ENCODE measurements around the gene ASS1. TPM values are rescaled to one million over a fixed set of nuclear protein-coding genes. Genes with fewer than 3 reads are reported as not detected.

ASS1 gene
- total RNA-seq, 1 experiment from 2014 or later: 23.7 TPM

DNA sequence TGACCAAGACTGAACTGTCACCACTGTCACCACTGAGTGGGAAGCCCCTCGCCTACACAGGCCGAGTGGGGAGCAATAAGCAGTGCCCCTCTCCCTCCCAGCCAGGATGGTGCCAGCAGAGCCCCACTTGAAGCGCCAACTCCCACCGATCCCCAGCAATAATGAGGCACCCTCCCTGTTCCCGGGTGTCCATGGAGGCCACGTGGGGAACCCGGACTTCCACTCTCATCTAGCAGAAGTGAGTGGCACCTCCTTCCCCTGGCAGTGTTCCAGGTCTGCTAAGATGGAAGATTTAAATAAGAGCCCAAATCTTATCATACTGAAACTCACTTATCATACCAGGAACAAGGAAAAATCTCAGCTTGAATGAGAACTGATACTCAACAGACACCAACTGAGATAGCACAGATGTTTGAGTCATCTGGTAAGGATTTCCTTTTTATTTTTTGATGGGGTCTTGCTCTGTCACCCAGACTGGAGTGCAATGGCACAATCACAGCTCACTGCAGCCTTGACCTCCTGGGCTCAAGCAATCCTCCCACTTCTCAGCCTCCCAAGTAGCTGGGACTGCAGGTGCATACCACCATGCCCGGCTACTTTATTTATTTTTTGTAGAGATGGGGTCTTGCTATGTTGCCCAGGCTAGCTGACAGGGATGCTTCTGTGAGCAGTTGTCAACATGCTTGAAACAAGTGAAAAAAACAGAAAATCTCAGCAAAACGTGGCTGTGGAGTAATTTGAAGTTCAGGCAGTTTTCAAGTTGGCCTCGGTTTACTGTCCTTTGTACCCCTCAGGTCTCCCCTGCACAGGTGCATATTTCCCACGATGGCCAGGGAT is 29.6 kb upstream of the ASS1 start:
- DNase-seq (ENCODE audit: low read depth): no peak
- in situ Hi-C loops (cut with HindIII; ENCODE audit: low pct_unique_long_range_greater_than_20kb, low sequenced_read_pairs): no loop called here

GRCh38 chr9:130417602-130418001 is 27.2 kb upstream of the ASS1 start:
- no peak for DNase-seq (ENCODE audit: low read depth)
- in situ Hi-C loops (cut with HindIII; ENCODE audit: low pct_unique_long_range_greater_than_20kb, low sequenced_read_pairs): no loop called here

- in situ Hi-C loops (cut with HindIII; ENCODE audit: low pct_unique_long_range_greater_than_20kb, low sequenced_read_pairs): no loop called here
- no peak for DNase-seq (ENCODE audit: low read depth)
These were observed 26.0 kb upstream of the ASS1 start for GRCh38 chr9:130418776-130419175.

DNA sequence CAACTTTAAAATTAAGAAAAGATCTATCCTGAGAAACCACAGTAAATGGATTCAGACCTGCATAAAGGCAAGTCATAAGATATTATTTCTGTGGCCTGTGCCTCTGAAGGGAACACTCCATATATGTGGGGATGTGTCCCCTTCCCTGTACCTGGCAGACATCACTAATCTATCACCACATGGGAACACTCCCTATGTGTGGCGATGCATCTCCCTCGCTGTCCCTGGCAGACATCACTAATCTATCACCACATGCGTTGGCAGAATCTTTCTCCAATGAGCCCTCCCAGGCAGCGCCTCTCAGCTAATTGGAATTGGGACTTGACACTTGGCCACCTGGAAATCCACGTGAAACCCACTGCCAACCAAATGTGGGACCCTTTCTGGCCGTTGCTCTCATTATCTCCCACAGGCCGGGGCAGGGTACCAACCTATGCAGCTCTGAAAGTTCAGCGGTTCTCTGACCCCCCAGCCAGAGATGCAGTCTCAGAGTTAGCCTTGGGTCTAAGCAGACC is 25.2 kb upstream of the ASS1 start:
- DNase-seq (ENCODE audit: low read depth): no peak
- in situ Hi-C loops (cut with HindIII; ENCODE audit: low pct_unique_long_range_greater_than_20kb, low sequenced_read_pairs): no loop called here

GRCh38 chr9:130421154-130421801 is 23.5 kb upstream of the ASS1 start:
- in situ Hi-C loops (cut with HindIII; ENCODE audit: low pct_unique_long_range_greater_than_20kb, low sequenced_read_pairs): no loop called here

GRCh38 chr9:130421802-130422276 is 22.9 kb upstream of the ASS1 start:
- in situ Hi-C loops (cut with HindIII; ENCODE audit: low pct_unique_long_range_greater_than_20kb, low sequenced_read_pairs): no loop called here
- no peak for DNase-seq (ENCODE audit: low read depth)

More at GRCh38 chr9:130421154-130421801, 23.5 kb upstream of the ASS1 start:
- DNase-seq (ENCODE audit: low read depth): no peak

DNA sequence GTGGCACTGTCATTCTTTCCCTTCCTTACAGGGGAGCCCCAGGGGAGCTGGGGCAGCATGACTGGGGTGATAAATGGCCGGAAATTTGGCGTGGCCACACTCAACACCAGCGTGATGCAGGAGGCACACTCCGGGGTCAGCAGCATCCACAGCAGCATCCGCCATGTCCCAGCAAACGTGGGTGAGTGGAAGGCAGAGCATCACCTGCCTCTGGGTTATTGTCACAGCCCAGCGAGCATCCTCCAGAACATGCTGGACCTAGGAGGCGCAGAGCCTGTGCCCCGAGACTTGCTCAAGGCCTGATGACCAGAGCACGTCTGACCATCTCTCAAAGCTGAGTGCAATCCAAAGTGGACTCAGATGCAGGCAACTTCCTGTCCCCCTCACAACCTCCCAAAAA is 22.2 kb upstream of the ASS1 start:
- in situ Hi-C loops (cut with HindIII; ENCODE audit: low pct_unique_long_range_greater_than_20kb, low sequenced_read_pairs): no loop called here
- DNase-seq (ENCODE audit: low read depth): no peak

DNA sequence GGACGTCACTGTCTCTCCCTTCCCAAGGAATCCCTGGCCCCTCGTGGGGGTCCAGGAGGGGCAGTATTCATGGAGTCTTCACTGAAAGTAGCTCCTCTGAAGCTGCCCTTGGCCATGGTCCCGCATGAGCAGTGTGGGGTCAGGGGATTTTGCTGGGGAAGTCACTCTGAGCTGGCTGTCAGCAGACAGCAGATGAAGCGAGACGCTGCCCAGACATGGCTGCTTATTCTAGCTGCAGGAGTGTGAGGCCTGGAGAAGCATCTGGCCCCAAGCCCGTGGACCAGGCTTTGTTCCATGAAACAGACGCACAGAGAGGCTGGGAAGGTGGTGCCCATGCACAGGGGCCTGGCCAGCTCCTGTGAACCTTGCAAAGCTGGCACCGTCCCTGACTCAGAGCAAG is 21.5 kb upstream of the ASS1 start:
- no peak for DNase-seq (ENCODE audit: low read depth)
- in situ Hi-C loops (cut with HindIII; ENCODE audit: low pct_unique_long_range_greater_than_20kb, low sequenced_read_pairs): no loop called here

DNA sequence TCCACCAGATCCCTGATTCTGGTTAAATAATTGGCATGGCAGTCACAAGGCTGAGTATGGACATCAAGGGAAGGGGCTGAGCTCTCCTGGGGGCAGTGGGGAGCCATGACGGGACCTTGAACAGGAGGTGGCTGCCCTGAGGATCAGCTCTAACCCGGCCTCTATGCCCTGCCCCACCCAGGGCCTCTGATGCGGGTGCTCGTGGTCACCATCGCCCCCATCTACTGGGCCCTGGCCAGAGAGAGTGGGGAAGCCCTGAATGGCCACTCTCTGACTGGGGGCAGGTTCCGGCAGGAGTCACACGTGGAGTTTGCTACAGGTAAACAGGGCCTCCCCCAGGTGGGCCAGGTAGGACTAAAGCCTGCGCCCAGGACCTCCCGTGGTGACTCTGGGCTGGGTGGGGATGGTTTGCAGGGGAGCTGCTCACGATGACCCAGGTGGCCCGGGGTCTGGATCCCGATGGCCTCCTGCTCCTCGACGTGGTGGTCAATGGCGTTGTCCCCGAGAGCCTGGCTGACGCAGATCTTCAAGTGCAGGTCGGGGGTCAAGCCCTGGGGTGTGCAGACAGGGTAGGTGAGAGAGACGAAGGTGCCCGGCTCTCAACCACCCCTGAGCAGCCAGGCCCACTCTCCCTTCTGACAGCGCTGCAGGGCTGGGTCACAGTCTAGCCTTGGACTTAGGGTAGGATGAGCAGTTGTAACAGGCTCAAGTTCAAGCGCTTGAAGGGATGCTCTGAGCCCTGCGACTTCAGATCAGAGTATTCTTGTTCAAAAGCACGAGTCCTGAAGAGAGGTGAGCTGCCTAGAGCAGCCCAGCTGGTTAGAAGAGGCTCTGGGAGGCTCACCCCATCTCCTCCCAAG is 19.9 kb upstream of the ASS1 start:
- no peak for DNase-seq (ENCODE audit: low read depth)
- in situ Hi-C loops (cut with HindIII; ENCODE audit: low pct_unique_long_range_greater_than_20kb, low sequenced_read_pairs): no loop called here

DNA sequence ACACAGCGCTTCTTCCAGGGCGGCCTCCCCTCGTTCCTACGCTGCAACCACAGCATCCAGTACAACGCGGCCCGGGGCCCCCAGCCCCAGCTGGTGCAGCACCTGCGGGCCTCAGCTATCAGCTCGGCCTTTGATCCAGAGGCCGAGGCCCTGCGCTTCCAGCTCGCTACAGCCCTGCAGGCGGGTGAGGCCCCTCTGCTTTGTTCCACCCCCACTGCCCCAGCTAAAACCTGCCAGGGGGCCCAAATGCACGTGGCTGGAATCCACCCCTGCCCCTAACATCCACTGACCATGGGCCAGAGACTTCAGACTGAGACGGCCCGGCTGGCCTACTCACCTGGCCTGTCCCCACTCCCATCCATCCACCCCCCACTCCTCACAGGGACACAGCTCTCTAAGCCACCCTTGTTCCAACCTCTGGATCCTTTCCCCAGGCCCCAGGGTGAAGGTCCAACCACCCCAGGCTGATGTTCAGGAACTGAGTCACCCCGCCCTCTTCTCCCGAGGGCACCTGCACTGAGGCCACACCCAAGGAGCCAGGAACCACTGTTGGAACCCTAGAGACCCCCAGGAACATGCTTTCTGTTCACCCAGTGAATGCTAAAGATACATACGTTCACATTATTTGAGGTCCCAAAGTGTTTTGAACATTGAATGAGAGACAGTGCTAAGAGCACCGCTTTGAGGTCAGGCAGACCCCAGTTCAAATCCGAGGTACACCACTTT is 18.9 kb upstream of the ASS1 start:
- DNase-seq (ENCODE audit: low read depth): no peak
- in situ Hi-C loops (cut with HindIII; ENCODE audit: low pct_unique_long_range_greater_than_20kb, low sequenced_read_pairs): no loop called here

GRCh38 chr9:130426467-130426773 is 18.3 kb upstream of the ASS1 start:
- in situ Hi-C loops (cut with HindIII; ENCODE audit: low pct_unique_long_range_greater_than_20kb, low sequenced_read_pairs): no loop called here
- no peak for DNase-seq (ENCODE audit: low read depth)

DNA sequence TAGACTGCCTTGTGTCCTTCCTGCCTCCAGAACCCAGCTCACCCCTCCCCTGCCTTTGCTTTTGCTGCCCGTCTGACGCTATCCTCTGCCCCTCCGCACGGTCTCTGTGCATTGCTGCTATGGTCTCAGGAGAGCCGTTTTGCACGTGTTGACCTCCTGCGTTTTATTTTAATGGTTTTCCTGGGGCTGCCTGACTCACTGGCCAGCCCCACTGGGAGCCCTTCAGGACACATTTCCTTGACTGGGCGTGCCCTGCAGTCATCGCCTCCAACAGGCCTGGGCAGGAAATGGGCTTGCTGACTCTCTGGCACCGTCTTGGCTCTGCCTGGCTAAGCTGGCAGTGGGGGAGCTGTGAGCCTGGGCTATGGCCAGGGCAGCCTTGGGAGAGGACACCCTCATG is 17.9 kb upstream of the ASS1 start:
- DNase-seq (ENCODE audit: low read depth): no peak
- in situ Hi-C loops (cut with HindIII; ENCODE audit: low pct_unique_long_range_greater_than_20kb, low sequenced_read_pairs): no loop called here

GRCh38 chr9:130427326-130427725 is 17.4 kb upstream of the ASS1 start:
- no peak for DNase-seq (ENCODE audit: low read depth)
- in situ Hi-C loops (cut with HindIII; ENCODE audit: low pct_unique_long_range_greater_than_20kb, low sequenced_read_pairs): no loop called here

GRCh38 chr9:130428086-130428665 is 16.6 kb upstream of the ASS1 start:
- in situ Hi-C loops (cut with HindIII; ENCODE audit: low pct_unique_long_range_greater_than_20kb, low sequenced_read_pairs): no loop called here
- no peak for DNase-seq (ENCODE audit: low read depth)

DNA sequence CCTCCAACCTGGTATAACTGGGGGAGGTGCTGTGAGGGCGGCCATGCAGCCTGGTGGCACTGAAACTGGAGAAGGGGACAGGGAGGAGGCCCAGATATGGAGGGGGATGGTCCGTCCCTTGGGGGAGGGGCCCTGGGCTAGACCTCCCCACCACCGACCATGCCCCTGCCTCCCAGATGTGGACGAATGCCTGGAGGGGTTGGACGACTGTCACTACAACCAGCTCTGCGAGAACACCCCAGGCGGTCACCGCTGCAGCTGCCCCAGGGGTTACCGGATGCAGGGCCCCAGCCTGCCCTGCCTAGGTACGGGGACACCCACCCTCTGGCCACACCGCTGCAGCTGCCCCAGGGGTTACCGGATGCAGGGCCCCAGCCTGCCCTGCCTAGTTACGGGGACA is 15.4 kb upstream of the ASS1 start:
- DNase-seq (ENCODE audit: low read depth): no peak
- in situ Hi-C loops (cut with HindIII; ENCODE audit: low pct_unique_long_range_greater_than_20kb, low sequenced_read_pairs): no loop called here

DNA sequence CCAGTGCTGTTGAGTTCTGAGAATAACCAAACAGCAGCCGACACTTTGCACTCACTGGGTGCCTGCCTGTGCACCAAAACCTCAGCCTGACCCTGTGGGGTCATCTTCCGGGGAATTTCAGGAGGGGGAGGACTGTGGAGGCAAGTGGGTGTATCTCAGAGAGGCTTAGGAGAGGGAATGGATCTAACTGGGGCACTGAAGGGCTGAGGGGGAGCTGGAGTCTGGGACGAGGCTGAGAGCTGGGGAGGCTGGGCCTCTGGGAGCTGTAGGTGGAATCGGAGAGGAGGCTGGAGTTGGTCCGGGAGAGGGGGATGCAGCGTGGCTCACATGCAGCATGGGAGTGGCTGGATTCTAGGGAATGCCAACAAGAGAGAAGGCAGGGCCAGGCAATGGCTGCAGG is 14.9 kb upstream of the ASS1 start:
- no peak for DNase-seq (ENCODE audit: low read depth)
- in situ Hi-C loops (cut with HindIII; ENCODE audit: low pct_unique_long_range_greater_than_20kb, low sequenced_read_pairs): no loop called here

DNA sequence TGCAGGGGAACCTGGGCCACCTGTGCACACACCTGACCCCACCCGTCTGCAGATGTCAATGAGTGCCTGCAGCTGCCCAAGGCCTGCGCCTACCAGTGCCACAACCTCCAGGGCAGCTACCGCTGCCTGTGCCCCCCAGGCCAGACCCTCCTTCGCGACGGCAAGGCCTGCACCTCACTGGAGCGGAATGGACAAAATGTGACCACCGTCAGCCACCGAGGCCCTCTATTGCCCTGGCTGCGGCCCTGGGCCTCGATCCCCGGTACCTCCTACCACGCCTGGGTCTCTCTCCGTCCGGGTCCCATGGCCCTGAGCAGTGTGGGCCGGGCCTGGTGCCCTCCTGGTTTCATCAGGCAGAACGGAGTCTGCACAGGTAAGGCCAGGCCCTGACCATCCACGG is 14.5 kb upstream of the ASS1 start:
- no peak for DNase-seq (ENCODE audit: low read depth)
- in situ Hi-C loops (cut with HindIII; ENCODE audit: low pct_unique_long_range_greater_than_20kb, low sequenced_read_pairs): no loop called here
